Ecto neural progenitor cell (in vitro differentiated cells): ENCODE results near the gene CARS2.
"Not testable (repeated sequence)": the region's sequence is repeated elsewhere in the genome, so short reads cannot be mapped to it uniquely, and the experiment has no call there.

Experiments
- DNase-seq: peaks from one replicate; pipeline ENCODE4 v3.0.0-alpha.2; 2018; ENCODE audit warnings: low spot score

Gene CARS2

DNA sequence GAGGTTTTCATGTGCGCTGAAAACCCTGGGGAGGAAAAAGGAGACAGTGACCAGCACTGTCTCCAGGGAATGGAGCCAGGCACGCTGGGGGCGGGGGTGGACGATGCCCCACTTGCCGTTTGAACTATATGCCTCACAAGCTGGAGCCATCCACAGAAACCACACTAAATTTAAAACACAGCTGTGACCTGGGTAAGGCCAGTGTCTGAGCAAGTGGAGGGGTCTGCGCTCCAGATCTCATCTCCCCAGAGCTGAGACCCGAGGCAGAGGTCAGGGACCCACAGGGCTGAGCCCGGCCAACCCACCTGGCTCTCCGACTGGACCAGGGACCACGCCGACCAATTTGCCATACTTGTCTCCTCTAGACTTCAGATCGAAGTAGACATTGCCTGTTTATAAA is 23.2 kb downstream of the CARS2 start:
- DNase-seq: no peak

DNA sequence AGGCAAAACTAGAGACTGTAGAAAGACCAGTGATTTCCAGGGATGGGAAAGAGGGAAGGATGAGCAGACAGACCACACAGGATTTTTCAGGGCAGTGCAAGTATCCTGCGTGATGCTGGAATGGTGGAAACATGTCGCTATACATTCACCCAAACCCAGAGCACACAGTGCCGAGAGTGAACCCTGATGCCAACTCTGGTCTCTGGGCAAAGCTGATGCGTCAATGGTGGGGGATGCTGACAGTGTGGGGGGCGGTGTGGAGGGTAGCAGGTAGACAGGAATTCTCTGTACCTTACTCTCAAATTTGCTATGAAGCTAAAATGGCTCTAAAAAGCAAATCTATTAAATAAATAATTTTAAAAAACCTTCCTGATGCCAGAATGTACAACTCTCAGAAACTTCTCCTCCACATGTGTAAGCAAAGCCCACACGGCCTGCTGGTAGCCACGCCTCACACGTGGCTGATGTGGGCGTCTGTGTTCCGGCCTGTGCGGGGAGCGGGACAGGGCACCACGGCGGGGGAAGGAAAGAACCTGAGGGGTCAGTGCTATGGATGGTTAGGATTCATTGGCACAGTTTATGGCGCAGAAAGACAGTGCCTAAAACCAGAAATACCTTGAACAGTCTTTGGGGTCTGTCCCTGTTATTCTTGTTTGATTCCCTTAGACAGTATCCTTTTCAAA is 23.9 kb downstream of the CARS2 start:
- DNase-seq: no peak

DNA sequence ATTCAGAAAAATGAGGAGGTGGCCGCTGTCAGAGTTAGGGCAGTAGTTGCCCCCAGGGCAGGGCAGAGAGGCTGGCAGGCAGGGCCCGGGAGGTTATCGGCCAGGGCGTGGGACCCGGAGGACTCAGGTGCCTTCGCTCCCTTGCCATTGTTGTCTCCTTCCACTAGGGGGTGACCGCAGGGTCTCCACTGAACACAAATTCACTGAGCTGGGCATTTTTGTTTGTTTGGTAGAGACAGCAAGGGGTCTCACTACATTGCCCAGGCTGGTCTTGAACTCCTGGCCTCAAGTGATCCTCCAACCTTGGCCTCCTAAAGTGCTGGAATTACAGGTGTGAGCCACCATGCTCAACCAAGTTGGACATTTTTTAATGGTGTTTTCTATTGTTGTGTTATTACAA is 25.1 kb downstream of the CARS2 start:
- no peak for DNase-seq

DNA sequence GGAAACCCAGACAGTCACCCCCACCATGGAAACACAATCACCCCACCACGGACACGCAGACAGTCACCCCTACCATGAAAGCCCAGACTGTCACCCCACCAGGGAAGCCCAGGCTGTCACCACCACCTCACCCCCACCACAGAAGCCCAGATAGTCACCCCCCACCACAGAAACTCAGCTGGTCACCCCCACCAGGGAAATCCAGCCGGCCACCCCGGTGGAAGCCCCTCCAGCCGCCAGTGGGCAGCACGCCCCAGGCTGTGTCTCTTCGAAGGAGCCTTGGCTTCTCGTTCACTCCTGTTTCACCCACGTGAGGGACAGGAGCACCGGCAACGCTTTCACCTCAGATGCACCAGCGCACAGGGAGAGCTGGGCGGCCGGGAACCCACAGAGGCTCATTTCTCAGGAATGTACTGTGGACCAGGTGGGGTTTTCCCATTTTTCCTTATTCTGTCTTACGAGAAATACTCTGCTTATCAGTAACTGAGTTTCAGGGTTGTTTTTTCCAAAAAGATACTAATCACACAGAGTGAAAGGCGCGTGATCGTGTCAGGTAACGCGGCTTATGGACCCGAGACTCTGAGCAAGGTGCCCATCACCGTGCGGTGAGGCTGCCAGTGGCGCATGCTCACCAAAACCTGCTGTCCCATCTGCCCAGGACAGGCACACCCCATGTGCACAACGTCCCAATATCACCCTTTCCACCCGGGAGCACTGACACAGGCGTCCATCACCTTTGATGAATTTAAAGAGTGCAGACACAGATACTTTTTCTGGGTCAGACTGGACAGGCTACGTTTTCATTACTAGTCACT is 28.0 kb downstream of the CARS2 start:
- no peak for DNase-seq

DNA sequence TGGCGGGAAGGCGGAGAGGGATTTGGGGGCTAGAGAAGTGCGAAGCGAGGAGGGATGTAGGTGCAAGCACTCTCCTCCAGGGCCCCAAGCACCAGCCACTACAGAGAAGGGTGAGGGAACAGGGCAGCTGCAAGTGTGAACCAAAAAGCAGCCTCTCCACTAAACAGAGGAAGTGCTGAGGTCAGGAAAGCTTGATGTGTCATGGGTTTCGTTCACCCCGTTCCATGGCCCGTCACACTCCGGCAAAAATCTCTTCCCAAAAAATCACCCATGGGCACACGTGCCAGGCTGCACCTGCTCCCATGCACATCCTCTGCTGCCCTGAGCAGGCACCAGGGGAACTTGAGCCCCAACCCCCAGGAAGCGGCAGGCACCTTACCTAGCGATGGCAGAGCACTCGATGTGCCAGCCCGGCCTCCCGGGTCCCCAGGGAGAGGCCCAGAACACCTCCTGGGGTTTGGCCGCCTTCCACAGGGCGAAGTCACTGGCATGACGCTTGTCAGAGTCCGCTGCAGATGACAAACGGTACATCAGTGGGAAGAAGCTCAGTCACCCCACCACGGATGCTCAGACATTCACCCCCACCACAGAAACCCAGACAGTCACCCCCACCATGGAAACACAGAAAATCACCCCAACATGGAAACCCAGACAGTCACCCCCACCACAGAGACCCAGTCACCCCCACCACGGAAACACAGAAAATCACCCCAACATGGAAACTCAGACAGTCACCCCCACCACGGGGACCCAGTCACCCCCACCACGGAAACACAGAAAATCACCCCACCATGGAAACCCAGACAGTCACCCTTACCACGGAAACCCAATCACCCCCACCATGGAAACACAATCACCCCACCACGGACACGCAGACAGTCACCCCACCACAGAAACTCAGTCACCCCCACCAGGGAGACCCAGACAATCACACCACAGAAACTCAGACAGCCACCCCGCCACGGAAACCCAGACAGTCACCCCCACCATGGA is 29.0 kb downstream of the CARS2 start:
- DNase-seq: no peak

DNA sequence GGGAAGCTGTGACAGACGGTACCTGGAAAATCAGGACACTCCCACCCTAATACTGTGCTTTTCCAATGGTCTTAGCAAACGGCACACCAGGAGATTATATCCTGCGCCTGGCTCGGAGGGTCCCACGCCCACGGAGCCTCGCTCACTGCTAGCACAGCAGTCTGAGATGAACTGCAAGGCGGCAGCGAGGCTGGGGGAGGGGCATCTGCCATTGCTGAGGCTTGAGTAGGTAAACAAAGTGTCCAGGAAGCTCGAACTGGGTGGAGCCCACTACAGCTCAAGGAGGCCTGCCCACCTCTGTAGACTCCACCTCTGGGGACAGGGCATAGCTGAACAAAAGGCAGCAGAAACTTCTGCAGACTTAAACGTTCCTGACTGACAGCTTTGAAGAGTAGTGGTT is 36.1 kb downstream of the CARS2 start:
- not testable (repeated sequence) for DNase-seq

DNA sequence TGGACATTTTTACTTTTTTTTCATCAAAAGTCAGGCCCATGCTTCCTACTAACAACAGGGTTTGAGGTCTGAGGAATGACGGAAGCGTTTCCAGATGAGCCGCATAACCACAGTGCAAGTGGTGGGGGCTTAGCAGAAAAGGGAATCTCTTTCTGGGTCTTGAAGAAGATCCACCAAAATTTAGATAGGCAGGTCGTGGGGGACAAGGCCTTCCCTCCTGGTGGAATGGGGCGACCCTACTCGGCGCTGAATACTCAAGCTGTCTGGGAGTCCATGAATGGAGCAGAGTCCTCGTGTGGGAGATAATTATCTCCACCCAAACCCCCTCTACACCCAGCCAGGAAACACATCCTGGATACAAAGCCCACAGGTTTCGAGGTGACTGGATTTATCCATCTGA is 36.9 kb downstream of the CARS2 start:
- DNase-seq: no peak

DNA sequence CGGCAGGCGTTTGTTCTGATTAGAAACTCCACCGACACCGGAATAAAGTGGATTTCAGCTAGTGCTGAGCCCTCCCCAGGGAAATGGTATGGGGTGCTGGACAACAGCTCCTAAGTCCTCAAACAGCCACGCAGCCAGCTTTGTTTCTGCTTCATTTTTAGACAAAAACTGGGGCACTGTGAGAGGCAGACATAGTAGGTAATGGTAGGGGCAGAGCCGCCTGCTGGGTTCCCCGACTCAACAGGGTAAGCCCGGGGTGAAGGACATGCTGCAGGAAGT is 39.7 kb downstream of the CARS2 start:
- no peak for DNase-seq

DNA sequence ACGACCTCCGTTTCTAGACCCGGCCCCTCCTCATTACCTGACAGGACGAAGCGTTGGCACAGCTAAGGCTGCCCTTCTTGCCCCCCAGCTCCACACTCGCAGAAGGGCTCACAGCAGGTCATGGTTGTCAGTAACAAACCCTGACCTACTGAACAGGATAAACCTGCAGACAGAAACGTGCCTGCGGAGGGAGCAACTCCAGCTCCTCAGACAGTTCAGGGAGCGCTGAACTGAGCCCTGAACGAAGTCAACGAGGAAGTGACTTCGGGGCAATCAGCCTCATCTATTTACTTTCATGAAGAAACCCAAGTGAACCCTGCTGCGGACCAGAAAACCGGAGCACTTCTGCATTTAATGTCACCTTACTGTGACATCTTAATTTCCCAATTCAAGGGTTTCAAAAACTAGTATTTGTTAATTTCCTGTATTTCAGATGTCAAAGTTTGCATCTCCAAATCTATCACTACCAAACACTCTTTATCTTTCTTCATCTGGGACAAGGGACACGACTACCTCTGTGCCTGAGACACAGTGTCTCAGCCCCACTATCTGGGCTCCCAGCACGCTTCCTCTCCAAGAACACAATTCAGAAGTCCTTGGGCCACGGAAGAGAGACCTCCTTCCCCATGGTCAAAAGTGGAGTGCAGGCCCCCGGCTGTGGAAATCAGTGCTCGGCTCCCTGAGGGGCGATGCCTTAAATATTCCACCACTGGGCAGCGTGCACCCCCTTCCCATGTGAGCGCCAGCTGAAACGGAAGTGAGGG is 40.2 kb downstream of the CARS2 start:
- no peak for DNase-seq

DNA sequence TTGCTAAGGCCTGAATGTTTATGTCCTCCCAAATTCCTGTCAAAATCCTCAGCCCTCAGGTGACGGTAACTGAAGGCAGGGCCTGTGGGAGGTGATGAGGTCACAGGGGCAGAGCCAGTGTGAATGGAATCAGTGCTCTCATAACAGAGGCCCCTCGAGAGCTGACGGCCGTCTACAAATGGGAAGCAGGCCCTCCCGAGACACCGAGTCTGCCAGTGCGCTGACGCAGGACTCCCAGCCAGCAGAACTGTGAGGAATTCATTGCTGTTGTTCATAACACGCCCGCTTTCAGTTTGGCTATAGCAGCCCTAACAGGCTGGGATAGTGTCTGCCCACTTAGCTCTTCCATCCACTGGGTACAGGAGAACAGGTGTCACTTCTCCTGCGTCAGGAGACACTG is 41.2 kb downstream of the CARS2 start:
- DNase-seq: no peak

DNA sequence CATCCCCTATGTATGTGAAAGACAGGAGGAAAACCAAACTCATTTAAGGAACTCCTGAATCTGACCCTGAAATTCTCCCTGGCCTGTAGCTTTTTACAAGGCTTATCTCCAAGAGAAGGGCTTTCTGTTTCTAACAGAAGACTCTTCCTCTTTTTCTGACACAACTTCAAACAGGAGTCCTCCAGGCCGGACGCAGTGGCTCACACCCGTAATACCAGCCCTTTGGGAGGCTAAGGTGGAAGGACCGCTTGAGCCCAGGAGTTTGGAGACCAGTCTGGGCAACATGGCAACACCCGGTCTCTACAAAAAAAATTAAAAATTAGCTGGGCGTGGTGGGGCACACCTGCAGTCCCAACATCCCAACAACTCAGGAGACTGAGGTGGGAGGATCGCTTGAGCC is 41.9 kb downstream of the CARS2 start:
- no peak for DNase-seq

DNA sequence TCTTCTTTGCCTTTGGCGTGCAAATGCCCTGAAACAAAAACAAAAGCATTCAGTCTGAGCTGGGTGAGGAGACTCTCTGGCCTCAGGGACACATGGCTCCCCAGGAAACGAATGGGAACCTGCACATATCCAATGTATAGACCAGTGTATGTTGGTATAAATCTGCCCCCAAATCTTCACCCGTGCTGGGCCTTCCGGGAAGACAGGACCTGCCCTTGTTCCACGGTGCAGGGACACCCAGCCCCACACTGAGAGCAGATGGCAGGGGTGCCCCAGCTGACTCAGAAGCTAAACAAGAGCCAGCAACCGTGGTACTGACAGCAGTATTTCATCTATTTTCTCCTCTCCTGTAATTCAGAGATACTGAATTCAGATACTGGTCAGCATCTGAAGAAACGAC is 42.4 kb downstream of the CARS2 start:
- no peak for DNase-seq

DNA sequence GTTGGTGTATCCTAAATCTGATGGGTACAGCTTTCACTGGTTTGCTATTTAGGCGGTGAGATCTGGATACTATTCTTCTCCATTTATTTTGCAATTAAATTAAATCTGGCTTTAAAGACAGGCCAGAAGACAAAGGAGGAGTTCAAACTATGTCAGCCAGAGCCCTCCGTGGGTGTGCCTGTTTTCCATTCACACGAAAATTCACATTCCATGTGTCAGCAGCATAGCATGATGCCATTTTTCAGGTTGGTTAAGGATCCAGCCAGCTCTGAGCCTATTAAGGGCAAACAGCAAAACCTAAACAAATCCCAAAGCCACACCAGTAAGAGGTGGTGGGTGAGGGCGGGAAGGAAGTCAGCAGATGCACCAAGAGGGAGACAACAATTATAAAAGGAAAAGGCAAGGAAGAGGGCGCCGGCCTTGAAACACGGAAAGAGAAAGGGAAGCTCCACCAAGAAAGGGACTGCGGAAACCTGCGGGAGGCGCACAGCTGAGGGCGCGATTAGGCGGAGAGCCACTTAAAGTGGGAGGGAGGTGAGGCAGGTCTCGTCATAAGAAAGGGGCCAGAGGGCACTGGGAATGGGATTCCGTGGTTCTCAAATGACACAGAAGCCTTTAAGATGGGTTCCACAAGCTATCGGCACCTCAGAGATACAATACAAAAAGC is 43.0 kb downstream of the CARS2 start:
- no peak for DNase-seq

DNA sequence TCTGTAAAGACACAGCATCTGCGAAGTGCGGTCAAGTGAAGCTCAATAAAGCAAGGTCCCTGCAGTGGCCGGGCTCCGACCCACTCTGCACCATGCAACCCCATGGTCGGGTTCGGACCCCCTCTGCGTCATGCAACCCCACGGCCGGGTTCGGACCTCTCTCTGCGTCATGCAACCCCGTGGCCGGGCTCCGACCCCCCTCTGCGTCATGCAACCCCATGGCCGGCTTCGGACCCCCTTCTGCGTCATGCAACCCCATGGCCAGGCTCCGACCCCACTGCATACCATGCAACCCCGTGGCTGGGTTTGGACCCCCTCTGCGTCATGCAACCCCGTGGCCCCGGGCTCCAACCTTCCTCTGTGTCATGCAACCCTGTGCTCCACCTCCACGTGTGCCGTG is 43.8 kb downstream of the CARS2 start:
- DNase-seq: no peak

DNA sequence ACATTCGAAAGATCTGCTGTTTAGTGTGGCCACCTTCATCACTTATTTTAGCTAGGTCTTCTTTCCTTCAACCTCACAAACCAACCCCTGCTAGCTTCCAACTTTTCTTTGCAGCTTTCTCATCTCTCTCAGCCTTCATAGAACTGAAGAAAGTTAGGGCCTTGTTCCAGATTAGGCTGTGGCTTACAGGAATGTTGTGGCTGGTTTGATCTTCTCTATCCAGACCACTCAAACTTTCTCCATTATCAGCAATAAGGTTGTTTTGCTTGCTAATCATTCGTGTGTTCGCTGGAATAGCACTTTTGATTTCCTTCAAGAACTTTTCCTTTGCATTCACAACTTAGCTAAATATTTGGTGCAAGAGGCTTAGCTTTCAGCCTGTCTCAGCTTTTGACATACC is 44.7 kb downstream of the CARS2 start:
- DNase-seq: no peak

DNA sequence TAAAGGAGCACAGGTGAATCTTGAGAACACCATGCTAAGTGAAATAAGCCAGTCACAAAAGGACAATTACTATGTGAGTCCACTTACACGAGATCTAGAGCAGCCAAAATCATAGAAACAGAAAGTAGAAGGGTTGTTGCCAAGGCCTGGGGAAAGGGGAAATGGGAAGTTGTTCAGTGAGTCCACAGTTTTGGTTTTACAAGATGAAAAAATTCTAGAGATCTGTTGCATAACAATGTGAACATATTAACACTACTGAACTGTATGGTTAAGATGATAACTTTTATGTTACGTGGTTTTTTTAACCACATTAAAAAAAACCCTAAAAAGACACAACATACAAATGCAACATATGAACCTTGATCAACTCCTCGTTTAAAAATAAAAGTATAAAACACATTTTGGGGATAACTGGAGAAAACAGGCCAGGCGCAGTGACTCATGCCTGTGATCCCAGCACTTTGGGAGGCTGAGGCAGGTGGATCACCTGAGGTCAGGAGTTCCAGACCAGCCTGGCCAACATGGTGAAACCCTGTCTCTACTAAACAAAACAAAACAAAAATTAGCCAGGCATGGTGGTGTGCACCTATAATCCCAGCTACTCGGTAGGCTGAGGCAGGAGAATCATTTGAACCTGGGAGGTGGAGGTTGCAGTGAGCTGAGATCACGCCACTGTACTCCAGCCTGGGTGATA is 47.6 kb downstream of the CARS2 start:
- not testable (repeated sequence) for DNase-seq

DNA sequence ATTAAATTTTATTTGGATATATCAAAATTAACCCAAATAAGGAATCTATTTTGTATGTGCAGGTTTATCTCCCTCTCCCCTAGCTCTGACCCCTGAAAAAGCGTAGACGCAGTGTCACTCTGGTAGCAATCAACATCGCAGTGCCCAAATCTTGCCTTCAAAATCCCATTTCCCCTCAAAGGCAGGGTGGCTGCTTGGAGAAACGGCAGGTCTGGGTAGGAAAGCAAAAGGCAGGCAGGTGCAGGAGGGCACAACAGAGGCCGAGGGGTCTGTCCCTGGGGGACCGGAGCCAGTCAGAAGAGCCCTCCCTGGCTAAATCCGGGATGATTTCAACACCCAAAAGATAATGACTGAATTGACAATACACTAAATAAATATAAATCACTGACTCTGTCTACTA is 48.7 kb downstream of the CARS2 start:
- DNase-seq: no peak

DNA sequence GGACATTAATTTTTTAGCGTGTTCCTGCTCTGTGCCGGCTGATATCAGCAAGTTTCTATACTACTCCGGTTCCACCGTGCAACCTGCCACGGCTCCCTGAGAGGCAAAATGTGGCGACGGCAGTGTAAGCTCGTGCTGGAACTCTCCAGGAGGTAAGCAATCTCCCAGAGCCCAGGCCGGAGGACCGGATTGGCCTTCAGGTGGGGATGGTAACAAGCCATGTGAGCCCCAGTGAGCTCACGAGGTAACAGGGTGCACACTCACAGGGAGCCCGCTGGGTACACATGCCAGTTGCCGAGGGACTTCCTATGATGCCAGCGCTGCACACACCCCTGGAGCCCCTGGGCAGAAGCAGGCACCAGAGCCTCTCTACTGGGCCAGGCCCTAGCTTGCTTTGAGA is 52.1 kb downstream of the CARS2 start:
- DNase-seq: no peak

DNA sequence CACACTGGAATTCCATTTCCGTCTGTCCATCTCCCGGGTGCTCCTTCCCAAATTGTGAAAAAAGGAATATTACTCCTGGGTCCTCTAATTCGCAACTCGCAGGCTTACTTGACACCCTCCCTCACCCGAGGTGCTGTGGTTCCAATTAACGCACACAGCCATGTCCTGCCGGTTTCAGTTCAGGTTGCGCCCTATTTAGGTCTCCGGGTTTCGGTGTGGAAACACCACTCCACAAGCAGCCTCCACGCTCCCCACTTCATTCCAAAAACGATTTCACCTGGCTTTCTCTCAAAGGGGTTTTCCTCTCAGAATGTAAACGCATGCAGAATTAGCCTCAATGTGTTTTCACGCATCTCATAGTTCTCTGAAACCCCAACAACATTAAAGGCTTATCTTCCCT is 52.6 kb downstream of the CARS2 start:
- DNase-seq: no peak

DNA sequence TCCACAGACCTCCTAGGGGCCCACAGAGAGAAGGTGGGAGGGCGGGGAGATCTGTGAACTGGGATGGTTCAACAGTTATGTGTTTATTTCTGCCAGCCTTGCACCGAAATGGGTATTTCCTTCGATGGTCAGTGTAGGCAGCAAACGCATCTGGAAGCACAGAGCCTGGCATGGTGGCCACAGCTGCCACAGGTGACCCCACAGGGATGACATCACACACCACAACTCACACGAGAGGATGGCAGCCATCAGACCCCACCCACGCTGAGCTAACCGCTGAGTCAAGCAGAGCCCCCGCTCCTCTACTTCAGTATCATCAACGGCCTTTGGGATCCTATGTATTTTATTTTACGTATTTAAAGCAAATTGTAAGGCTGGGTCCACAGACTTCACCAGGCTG is 53.2 kb downstream of the CARS2 start:
- DNase-seq: no peak

DNA sequence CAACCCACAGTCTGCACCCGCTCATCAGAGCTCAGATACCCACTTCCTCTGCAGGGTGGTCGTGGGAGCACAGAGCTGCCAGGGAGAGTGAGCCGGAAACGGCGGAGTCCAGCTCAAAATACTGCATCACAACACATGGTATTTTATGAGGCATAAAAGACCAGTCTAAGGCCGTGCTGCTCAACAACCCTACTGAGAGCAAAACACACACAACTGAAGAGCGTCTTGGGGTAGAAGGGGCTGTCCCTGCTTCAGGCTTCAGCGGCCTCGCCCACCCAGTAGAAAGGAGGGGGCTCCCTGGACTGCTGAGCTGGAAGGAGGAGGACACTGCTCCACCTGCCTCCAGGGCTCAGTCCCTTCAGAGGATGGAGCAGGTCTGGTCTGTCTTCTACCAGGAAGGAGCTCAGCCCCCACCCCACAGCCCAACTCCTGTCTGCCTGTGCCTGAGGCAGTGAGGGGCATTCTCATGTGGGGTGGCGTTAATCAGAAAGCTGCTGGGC is 53.6 kb downstream of the CARS2 start:
- DNase-seq: no peak
